ENCODE measurements around the gene MEGF8.
A peak's percentile ranks its signal among the peaks of the same experiment; 100 is the strongest.

The MEGF8 gene

DNA sequence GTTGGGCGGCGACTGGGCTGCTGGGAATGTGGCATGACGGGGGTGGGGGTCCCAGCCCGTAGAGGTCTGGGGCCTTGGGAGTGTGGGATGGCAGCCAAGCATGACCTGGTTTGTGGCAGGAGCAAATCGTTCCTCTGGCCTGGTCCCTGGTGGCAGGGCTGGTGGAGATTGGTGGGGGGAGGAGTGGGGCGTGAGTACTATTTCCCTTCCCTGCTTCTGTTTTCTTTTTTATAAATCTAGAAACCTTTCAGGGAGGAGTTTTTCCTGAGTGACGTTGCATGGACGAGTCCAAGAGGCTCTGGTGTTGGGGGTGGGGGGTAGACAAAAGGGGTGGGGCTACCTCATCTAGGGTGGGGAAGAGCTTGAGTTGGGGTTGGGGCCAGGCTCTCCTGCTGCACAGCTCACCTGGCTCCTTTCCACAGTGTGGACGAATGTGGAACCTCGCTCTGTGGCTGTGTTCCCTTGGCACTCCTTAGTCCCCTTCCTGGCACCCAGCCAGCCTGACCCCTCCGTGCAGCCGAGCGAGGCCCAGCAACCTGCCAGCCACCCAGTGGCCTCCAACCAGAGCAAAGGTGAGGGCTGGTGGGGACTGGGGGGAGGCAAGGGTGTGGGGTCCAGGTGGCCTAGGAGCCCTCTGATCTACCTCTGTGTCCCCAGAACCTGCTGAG, 39.0 kb upstream of the MEGF8 start:
- DNase-seq, result no peak

DNA sequence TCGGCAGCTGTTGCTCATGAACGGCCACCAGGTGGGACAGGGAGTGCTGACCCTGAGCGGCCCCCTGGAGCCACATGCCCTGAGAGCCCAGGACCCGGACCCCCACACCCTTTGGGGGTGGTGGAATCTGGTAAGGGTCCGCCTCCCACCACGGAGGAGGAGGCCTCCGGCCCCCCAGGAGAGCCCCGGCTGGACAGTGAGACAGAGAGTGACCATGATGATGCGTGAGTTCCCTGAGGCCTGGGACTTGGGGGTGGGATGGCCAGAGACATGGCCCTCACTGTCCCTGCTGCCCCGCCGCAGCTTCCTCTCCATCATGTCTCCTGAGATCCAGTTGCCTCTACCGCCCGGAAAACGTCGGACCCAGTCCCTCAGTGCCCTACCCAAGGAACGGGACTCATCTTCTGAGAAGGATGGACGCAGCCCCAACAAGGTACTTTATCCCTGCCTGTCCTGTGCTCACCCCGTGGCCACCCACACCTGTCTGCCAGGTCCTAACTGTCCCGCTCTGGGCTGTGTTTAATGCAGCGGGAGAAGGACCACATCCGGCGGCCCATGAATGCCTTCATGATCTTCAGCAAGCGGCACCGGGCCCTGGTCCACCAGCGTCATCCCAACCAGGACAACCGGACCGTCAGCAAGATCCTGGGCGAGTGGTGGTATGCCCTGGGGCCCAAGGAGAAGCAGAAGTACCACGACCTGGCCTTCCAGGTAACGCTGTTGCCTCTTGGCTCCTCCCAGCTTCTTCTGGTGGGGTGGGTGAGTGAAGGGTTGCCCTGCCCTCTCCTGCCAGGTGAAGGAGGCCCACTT, 38.2 kb upstream of the MEGF8 start:
- no peak for DNase-seq

DNA sequence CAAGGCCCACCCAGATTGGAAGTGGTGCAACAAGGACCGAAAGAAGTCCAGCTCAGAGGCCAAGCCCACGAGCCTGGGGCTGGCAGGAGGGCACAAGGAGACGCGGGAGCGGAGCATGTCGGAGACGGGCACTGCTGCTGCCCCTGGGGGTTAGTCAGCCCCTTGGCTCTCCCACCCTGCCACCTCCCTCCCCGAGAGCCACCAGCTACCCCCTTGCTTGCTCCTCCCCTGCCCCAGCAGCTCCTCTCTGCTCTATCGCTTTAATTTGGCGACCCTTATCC, 37.7 kb upstream of the MEGF8 start:
- no peak for DNase-seq

DNA sequence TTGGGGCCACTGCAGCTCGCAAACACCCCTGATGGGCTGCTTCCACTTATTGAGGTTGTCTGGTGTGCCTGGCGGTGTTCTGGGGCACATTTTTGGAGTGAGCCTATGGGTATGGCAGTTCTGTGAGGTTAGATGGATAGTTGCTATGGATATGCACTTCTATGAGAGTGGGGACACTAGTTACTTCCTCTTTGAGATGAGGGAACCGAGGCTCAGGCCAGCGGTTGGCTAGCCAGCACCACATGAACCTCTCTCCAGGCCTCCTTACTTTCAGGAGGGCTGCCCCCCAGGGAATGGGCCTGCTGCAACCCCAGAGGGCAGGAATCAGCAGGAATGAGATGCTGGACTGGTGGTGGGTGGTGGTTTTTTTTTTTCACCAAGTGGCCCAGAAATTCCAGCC, 37.0 kb upstream of the MEGF8 start:
- DNase-seq, result no peak

DNA sequence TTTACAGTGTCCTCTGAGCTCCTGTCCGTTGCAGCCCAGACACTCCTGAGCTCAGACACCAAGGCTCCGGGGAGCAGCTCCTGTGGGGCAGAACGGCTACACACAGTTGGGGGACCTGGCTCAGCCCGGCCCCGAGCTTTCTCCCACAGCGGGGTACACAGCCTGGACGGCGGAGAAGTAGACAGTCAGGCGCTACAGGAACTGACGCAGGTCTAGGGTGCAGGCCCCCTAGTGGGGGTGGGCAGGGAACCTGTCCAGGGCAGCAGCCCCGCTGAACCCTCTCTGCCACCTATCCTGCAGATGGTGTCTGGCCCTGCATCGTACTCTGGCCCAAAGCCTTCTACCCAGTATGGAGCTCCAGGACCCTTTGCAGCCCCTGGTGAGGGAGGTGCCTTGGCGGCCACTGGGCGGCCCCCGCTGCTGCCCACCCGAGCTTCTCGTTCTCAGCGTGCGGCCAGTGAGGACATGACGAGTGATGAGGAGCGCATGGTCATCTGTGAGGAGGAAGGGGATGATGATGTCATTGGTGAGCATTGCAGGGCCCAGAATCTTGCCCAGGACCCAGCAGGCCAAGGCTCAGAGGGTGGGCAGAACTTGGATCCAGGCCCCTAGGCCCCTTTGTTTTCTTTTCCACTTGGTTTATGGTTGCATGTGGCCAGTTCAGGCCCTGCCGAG, 36.4 kb upstream of the MEGF8 start:
- DNase-seq, result no peak

DNA sequence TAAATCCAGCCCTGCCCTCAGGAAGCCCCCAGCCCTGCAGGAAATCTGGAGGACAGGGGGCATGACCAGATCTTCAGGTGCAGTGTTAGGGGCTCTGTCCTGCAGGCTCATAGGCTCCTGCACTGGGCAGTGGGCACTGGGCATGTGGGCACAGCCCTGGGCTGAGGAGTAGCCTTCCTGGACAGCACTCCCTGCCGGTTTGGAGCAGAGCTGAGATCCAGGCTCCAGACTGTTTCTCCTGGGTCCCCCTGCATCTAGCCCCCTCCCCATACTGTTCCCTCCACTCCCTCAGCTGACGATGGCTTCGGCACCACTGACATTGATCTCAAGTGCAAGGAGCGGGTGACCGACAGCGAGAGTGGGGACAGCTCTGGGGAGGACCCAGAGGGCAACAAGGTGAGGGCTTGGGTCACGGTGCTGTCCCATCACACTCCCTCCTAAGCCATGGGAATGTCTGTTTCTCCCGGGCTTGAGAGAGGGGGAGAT, 35.8 kb upstream of the MEGF8 start:
- no peak for DNase-seq

DNA sequence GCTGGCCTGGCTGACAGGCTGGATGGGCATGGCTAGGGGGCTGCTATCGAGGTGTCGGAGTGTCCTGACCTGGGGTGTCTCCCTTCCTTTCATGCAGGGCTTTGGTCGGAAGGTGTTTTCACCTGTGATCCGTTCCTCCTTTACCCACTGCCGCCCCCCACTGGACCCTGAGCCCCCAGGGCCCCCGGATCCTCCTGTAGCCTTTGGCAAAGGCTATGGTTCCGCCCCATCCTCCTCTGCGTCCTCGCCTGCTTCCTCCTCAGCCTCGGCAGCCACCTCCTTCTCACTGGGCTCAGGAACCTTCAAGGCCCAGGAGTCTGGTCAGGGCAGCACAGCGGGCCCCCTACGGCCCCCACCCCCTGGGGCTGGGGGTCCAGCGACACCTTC, 35.3 kb upstream of the MEGF8 start:
- DNase-seq, result no peak

DNA sequence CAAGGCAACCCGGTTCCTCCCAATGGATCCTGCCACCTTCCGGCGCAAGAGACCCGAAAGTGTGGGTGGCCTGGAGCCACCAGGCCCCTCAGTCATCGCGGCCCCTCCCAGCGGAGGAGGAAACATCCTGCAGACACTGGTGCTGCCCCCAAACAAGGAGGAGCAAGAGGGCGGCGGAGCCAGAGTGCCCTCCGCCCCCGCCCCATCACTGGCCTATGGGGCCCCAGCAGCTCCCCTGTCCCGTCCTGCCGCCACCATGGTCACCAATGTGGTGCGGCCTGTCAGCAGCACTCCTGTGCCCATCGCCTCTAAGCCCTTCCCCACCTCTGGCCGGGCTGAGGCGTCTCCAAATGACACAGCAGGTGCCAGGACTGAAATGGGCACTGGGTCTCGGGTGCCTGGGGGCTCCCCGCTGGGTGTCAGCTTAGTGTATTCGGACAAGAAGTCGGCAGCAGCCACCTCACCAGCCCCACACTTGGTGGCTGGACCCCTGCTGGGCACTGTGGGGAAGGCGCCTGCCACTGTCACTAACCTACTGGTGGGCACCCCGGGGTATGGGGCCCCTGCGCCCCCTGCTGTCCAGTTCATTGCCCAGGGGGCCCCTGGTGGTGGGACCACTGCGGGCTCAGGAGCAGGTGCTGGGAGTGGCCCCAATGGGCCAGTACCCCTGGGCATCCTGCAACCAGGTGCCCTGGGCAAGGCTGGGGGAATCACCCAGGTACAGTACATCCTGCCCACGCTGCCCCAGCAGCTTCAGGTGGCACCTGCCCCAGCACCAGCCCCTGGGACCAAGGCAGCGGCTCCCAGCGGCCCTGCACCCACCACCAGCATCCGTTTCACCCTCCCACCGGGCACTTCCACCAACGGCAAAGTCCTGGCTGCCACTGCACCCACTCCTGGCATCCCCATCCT, 34.7 kb upstream of the MEGF8 start:
- DNase-seq, result no peak

DNA sequence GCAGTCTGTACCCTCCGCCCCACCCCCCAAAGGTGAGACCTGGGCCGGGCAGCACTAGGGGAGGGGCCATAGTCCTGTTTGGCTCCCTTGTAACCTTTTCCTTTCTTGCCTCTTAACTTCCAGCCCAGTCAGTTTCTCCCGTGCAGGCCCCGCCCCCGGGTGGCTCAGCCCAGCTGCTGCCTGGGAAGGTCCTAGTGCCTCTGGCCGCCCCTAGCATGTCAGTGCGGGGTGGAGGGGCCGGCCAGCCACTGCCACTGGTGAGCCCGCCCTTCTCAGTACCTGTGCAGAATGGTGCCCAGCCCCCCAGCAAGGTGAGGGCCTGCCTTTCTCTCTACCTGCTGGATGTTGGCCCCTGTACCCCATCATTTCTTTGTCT, 34.0 kb upstream of the MEGF8 start:
- DNase-seq, result no peak

DNA sequence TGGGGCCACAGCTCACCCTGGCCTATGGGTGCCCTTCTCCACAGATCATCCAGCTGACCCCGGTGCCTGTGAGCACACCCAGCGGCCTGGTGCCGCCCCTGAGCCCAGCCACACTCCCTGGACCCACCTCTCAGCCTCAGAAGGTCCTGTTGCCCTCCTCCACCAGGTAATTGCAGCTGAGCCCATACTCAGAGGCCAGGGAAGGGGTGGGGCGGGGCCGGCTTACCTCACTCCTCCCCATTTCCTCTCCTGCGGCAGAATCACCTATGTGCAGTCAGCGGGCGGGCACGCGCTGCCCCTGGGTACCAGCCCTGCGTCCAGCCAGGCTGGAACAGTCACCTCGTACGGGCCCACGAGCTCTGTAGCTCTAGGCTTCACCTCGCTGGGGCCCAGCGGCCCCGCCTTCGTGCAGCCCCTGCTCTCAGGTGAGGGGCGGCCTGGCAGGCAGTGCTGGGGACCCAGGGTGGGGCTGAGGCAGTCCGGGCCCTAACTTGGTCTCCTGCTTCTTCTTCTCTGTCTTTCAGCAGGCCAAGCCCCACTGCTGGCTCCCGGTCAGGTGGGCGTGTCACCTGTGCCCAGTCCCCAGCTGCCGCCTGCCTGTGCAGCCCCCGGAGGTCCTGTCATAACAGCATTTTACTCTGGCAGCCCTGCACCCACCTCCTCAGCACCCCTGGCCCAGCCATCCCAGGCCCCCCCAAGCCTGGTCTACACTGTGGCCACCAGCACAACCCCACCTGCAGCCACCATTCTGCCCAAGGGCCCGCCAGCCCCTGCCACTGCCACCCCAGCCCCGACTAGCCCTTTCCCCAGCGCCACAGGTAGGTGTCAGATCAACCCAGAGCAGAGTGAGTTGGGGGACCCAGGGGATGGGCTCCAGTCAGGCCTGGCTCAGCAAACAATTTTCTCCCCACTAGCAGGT, 33.1 kb upstream of the MEGF8 start:
- DNase-seq, result no peak

DNA sequence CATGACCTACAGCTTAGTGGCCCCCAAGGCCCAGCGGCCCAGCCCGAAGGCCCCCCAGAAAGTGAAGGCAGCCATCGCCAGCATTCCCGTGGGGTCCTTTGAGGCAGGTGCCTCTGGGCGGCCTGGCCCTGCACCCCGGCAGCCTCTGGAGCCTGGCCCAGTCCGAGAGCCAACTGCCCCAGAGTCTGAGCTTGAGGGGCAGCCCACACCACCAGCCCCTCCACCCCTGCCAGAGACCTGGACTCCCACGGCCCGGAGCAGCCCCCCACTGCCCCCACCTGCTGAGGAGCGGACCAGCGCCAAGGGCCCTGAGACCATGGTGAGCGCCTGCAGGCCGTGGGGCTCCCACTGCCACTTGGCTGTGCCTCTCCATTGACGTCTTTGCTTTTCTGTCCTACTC, 32.5 kb upstream of the MEGF8 start:
- DNase-seq, result no peak

DNA sequence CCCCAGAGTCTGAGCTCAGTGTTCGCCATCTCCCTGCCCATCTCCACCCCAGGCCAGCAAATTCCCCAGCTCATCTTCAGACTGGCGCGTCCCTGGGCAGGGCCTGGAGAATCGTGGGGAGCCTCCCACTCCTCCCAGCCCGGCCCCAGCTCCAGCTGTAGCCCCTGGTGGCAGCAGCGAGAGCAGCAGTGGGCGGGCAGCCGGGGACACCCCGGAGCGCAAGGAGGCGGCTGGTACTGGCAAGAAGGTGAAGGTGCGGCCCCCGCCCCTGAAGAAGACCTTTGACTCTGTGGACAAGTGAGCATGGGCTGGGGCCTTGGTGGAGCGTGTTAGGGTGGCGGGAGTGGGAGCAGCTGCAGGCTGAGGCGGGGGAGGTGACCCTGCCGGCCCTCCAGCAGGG, 31.9 kb upstream of the MEGF8 start:
- DNase-seq, result no peak

DNA sequence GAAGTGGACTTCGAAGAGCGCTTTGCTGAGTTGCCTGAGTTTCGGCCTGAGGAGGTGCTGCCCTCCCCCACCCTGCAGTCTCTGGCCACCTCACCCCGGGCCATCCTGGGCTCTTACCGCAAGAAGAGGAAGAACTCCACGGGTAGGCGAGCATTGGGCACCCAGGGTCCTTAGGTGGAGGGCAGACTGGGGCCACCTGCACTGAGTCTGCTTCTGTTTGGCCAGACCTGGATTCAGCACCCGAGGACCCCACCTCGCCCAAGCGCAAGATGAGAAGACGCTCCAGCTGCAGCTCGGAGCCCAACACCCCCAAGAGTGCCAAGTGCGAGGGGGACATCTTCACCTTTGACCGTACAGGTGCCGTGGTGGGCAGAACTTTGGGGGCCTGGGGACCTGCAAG, 31.5 kb upstream of the MEGF8 start:
- no peak for DNase-seq

DNA sequence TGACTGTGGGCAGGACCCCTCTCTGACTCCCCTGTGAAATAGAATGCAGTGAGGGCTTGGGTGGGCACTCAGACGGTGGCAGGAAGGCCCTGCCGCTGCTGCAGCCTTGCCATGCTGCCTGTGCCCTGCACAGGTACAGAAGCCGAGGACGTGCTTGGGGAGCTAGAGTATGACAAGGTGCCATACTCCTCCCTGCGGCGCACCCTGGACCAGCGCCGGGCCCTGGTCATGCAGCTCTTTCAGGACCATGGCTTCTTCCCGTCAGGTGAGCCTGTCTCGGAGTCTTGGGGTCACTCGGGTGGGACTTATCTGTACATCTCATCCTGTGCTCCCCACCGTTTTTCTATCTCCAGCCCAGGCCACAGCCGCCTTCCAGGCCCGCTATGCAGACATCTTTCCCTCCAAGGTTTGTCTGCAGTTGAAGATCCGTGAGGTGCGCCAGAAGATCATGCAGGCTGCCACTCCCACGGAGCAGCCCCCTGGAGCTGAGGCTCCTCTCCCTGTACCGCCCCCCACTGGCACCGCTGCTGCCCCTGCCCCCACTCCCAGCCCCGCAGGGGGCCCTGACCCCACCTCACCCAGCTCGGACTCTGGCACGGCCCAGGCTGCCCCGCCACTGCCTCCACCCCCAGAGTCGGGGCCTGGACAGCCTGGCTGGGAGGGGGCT, 30.8 kb upstream of the MEGF8 start:
- DNase-seq, result no peak

DNA sequence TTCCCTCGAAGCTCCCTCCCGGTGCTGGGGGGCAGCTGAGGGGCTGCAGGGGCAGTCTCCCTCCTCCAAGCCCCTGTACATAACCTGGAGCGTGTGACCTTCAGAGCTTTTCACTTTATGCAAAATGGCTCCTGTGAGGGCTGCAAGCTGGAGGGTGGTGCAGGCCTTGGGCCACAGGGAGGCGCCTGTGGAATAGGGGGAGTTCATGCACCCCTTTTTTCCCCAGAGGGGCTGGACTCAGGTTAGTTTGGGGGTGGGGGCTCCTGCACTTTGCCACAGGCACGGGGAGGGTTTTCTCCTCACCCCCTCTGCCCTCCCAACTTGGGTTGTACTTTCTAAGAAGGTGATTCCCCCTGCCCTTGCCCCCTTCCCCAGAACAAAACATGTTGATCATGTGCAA, 30.1 kb upstream of the MEGF8 start:
- no peak for DNase-seq

DNA sequence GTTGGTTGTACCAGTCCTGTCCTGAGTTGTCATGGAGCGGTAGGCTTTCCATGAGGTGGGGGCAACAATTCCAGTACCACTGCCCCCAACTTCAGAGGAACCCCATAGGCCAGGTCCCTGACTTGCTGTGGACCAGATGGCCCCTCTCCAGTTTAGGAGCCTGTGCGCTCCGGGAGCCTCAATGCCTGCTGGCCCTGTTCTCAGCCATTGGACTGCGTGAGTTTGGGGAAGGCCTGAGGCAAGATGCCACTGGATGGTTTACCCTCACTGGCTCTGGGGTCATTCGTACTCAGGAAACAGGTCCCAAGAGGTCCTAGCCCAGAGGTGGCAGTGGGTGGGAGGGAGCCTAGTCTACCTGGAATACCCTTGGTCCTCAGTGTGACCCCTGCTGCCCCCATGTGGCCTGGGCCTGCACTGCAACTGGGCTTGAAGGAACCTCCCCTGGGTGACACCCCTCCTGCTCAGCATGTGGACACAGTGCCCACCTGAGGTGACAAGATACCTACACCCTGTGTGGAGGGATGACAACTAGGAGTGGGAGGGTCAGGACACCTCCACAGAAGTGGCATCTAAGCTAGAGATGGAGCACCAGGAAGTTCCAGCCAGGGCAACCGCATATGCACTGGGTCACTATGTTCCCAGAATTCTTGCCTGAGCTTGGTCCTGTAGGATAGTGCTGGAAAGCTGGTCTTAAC, 29.5 kb upstream of the MEGF8 start:
- DNase-seq, result peak; percentile 15

DNA sequence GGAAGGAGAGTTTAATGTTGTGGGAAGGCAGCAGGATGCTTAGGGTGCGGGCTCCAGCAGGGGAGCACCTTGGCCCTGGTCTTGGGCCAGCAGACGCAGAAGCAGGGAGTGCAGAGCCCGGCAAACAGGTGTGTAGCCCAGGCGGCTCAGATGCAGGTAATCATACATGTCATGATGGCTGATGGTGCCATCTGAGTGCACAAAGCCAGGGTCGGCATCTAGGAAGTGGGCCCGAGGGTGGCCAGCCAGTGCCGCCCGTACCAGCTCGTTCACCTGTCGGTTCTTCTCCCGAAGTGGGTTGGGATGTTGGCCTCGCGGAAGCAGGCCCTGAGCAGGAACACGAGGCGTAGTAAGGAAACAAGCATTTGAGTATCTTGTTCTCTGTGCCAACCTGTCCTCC, 28.4 kb upstream of the MEGF8 start:
- DNase-seq, result no peak

DNA sequence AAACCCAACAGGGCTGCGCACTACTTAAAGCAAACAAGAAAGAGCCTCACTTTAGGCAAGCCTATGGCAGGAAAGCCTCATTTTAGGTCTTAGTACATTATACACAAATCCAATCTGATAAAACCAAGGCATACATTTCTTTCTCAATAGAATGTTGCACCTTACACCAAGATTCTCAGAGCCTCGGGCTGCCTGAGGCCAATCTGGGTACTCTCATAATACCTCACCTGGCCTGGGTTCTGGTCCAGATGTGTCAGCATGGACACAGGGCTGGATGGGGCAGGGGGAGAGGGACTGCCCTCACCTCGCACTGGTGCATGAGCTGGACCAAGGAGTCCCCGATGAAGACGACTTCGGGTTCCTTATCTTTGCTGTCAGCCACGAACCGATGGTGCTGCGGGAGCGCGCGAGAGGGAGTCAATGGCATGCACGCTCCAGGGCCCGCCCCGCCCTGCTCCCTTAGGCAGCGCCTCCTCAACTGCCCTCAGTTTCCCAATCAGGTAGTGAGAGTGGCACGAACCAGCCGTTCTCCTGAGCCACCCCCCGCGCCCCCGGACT, 23.7 kb upstream of the MEGF8 start, which contains the start of gene PRR19:
Gene PRR19, plus strand, starts transcription at position 487 of the 558 bp plus-strand sequence. CDS start 7,453 bp downstream, outside the sequence.
- DNase-seq, result no peak

DNA sequence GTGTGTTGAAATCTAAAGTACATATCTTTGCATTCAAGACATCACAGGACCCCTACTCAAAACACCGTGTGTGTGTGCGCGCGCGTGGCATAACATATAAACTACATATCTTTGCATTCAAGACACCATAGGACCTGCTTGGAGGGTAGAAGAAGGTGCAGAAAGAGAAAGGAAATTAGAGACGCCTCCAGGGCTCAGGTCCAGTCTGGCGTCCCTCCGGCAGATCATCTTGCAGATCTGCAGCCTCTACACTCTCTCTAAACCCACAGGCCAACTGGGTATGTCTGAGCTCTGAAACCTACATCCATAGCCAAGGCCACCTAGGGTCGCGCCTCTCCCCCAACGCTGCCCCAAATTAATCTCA, 22.4 kb upstream of the MEGF8 start:
- no peak for DNase-seq

DNA sequence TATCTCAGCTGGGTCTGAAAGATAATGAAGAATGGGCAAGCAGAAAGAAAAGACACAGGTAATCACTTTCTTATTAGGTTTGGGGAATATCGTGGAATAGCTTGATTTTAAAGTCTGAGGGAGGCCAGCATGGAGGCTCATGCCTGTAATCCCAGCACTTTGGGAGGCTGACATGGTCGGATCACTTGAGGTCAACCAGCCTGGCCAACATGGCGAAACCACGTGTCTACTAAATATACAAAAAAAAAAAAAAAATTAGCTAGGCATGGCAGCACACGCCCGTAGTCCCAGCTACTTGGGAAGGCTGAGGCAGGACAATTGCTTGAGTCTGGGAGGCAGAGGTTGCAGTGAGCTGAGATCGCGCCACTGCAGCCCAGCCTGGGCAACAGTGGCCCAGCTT, 21.6 kb upstream of the MEGF8 start:
- no peak for DNase-seq

DNA sequence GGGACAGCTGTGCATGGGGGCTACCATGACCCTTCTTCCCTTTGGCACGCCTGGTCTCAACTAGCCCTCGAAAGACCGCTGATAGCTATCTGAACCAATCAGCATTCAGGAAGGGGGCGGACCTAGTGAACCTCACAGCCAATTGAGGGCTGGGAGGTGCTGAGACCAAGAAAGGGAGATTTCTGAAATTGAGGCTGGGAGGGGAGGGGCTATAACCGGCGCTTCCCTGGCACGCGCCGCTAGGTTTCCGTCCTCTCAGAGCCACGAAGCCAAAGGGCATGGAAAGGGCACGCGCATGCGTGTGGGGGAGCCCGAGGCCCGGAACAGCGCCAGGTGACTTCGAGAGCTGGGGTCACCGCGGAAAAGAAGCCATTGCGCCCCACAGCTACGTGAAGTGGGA, 18.8 kb upstream of the MEGF8 start:
- DNase-seq, result no peak
